ENCODE measurements around the gene CPAMD8. TPM values are rescaled to one million over a fixed set of nuclear protein-coding genes. Genes with fewer than 3 reads are reported as not detected.

CPAMD8 gene
- total RNA-seq, 1 donor from 2014 or later = 15.4 TPM

DNA sequence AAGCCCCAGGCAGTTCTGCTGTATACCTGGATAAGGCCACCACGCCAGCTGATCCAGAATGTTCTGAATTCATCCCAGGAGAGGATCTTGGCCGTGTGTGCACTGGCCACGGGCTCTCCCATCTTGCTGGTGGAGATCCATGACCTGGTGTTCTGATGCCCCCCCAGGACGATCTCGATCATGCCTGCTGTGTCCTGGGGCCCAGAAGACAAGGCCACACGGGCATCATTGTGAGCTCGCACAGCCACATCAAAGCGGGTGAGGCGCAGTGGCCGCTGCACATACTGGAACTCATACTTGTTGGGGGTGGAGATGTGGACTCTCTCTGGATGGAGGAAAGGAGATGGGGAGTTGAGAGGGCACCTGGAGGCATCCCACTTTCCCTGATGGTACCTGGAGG lies 97.7 kb downstream of the CPAMD8 start:
- TF ChIP-seq, protein P1, sequence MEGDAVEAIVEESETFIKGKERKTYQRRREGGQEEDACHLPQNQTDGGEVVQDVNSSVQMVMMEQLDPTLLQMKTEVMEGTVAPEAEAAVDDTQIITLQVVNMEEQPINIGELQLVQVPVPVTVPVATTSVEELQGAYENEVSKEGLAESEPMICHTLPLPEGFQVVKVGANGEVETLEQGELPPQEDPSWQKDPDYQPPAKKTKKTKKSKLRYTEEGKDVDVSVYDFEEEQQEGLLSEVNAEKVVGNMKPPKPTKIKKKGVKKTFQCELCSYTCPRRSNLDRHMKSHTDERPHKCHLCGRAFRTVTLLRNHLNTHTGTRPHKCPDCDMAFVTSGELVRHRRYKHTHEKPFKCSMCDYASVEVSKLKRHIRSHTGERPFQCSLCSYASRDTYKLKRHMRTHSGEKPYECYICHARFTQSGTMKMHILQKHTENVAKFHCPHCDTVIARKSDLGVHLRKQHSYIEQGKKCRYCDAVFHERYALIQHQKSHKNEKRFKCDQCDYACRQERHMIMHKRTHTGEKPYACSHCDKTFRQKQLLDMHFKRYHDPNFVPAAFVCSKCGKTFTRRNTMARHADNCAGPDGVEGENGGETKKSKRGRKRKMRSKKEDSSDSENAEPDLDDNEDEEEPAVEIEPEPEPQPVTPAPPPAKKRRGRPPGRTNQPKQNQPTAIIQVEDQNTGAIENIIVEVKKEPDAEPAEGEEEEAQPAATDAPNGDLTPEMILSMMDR (IDR thresholded peaks at IDR 0.05; ENCODE audit: partially characterized antibody, unreplicated experiment) = no peak
- no peak overlapping the region for H3K27ac Mint-ChIP-seq (ENCODE audit: unreplicated experiment)
- no peak for DNase-seq
- H3K9me3 Mint-ChIP-seq (ENCODE audit: unreplicated experiment) = peaks cover 4% of the 10 kb centered on the region
- no peaks in the 10 kb centered on the region for H3K4me1 Mint-ChIP-seq (ENCODE audit: low read depth, unreplicated experiment)
- H3K27me3 Mint-ChIP-seq (ENCODE audit: unreplicated experiment) = peaks cover 2% of the 10 kb centered on the region
- H3K36me3 Mint-ChIP-seq (ENCODE audit: unreplicated experiment) = peaks cover 25% of the 10 kb centered on the region
- no peak overlapping the region for H3K4me3 Mint-ChIP-seq (ENCODE audit: unreplicated experiment)

DNA sequence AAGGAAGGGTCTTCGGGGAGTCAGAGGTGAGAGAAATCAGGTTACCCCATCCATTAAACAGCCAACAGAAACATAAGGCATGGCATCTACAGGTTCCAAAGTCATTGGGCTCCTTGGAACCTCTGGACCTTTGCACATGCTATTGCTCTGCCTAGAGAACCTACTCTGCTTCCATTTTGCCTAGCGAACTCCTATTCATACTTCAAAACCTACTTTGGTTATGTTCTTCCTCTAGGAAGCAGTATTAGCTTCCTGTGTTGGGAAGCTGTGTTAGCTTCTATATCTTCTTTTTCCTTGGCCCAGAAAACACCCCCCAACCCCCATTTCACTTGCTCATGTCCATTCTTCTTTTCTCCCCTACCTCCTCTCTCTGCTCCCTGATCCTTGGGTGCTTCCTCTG lies 98.3 kb downstream of the CPAMD8 start:
- peaks cover 19% of the 10 kb centered on the region for H3K36me3 Mint-ChIP-seq (ENCODE audit: unreplicated experiment)
- H3K9me3 Mint-ChIP-seq (ENCODE audit: unreplicated experiment) = peaks cover 4% of the 10 kb centered on the region
- no peak for DNase-seq
- H3K4me3 Mint-ChIP-seq (ENCODE audit: unreplicated experiment) = no peak overlapping the region
- no peaks in the 10 kb centered on the region for H3K4me1 Mint-ChIP-seq (ENCODE audit: low read depth, unreplicated experiment)
- no peak overlapping the region for H3K27ac Mint-ChIP-seq (ENCODE audit: unreplicated experiment)
- H3K27me3 Mint-ChIP-seq (ENCODE audit: unreplicated experiment) = peaks cover 2% of the 10 kb centered on the region
- TF ChIP-seq, protein P1 (IDR thresholded peaks at IDR 0.05; ENCODE audit: partially characterized antibody, unreplicated experiment) = no peak

DNA sequence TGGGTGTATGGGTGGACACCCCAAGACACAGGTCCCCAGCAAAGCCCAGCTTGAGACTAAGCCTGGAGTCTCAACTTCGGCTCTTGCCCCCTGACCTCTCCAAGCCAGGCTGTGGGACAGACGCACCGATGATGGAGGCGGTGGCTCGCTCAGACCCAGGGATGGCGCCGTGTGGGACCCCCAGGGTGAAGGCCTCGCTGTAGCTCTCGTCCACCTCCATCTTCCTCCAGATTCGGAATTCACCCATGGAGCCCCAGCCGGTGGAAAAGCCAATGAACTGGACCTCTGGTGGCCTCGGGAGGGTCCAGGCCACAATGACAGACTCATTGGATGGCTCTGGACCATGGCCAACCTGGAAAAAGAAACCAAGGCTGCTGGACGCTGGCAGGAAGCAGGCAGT lies 98.7 kb downstream of the CPAMD8 start:
- Mint-ChIP-seq H3K36me3 (ENCODE audit: unreplicated experiment) (peaks cover 18% of the 10 kb centered on the region), H3K4me3 (ENCODE audit: unreplicated experiment) (no peak overlapping the region), H3K9me3 (ENCODE audit: unreplicated experiment) (peaks cover 4% of the 10 kb centered on the region), H3K27me3 (ENCODE audit: unreplicated experiment) (peaks cover 2% of the 10 kb centered on the region), H3K4me1 (ENCODE audit: low read depth, unreplicated experiment) (no peaks in the 10 kb centered on the region), H3K27ac (ENCODE audit: unreplicated experiment) (no peak overlapping the region)
- DNase-seq = no peak
- TF ChIP-seq, protein P1 (IDR thresholded peaks at IDR 0.05; ENCODE audit: partially characterized antibody, unreplicated experiment) = no peak

DNA sequence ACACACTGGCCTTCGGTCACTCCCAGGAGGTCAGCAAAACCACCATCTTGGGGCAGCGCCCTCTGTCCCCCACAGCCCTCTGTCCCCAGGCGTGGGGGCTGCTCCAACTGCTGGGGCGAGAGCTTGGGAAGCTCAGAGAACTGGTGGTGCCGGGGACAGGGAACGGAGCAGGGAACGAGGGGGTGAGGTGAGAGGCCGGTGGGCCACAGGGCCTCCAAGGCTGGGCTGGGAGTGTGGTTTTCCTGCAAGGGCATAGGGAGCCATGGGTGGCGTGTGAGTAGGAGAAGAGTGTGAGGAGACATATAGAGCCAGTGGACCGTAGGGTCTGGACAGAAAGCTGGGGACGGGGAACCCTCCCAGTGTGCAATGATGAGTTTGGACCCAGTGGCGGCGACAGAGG lies 103.7 kb downstream of the CPAMD8 start:
- TF ChIP-seq, protein P1 (IDR thresholded peaks at IDR 0.05; ENCODE audit: partially characterized antibody, unreplicated experiment) = no peak
- Mint-ChIP-seq H3K36me3 (ENCODE audit: unreplicated experiment) (peaks cover 8% of the 10 kb centered on the region), H3K9me3 (ENCODE audit: unreplicated experiment) (peaks cover 6% of the 10 kb centered on the region), H3K4me3 (ENCODE audit: unreplicated experiment) (no peak overlapping the region), H3K27me3 (ENCODE audit: unreplicated experiment) (peaks cover 2% of the 10 kb centered on the region), H3K27ac (ENCODE audit: unreplicated experiment) (no peak overlapping the region), H3K4me1 (ENCODE audit: low read depth, unreplicated experiment) (no peaks in the 10 kb centered on the region)
- no peak for DNase-seq

DNA sequence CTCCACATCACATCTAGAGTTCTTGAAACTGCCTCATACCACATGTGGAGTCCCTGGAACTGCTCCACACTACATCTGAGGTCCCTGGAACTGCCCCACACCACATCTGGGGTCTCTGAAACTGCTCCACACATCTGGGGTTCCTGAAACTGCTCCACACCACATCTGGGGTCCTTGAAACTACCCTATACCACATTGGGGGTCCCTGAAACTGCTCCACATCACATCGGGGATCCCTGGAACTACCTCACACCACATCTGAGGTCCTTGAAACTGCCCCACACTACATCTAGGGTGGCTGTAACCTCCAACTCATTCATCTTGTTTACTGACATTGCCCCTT lies 104.0 kb downstream of the CPAMD8 start:
- Mint-ChIP-seq H3K9me3 (ENCODE audit: unreplicated experiment) (peaks cover 6% of the 10 kb centered on the region), H3K4me3 (ENCODE audit: unreplicated experiment) (no peak overlapping the region), H3K4me1 (ENCODE audit: low read depth, unreplicated experiment) (no peaks in the 10 kb centered on the region), H3K36me3 (ENCODE audit: unreplicated experiment) (peaks cover 8% of the 10 kb centered on the region), H3K27ac (ENCODE audit: unreplicated experiment) (no peak overlapping the region), H3K27me3 (ENCODE audit: unreplicated experiment) (peaks cover 2% of the 10 kb centered on the region)
- no peak for DNase-seq
- TF ChIP-seq, protein P1 (IDR thresholded peaks at IDR 0.05; ENCODE audit: partially characterized antibody, unreplicated experiment) = no peak
